ENCODE data around the gene PRXL2B. TPM values are rescaled to one million over a fixed set of nuclear protein-coding genes. Genes with fewer than 3 reads are reported as not detected.
A peak's percentile ranks its signal among the peaks of the same experiment; 100 is the strongest.

Gene PRXL2B
- total RNA-seq, 1 experiment from 2014 or later: 40.7 TPM

DNA sequence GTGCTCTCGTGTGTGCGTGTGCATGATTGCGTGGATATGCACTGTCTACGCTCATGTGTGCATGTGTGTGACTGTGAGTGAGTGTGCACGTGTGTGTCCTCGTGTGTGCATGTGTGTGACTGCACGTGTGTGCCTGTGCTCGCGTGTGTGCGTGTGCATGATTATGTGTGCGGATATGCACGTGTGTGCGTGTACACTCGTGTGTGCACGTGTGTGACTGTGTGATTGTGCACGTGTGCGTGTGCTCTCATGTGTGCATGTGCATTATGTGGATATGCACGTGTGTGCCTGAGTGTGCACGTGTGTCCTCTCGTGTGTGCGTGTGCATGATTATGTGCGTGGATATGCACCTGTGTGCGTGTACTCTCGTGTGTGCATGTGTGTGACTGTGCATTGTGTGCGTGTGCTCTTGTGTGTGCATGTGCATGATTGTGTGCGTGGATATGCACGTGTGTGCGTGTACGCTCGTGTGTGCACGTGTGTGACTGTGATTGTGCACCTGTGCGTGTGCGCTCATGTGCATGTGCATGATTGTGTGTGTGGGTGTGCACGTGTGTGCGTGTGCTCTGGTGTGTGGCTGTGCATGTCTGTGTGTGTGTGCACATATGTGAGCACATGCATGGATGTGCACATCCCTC lies 44.0 kb downstream of the PRXL2B start:
- no peak overlapping the region for H3K4me2 ChIP-seq (ENCODE audit: insufficient read depth, insufficient read length, low read length)
- no peaks in the 10 kb centered on the region for H3K4me1 ChIP-seq (ENCODE audit: insufficient read depth, low read length)
- H2BK5ac ChIP-seq (ENCODE audit: insufficient read length, low read length): no peak overlapping the region
- H2AFZ ChIP-seq (ENCODE audit: low read length): no peak overlapping the region
- no peaks in the 10 kb centered on the region for H3K79me2 ChIP-seq (ENCODE audit: insufficient read depth, low read length)
- H2AK5ac ChIP-seq (ENCODE audit: insufficient read length, low read length): no peak overlapping the region
- no peaks in the 10 kb centered on the region for H3K9me3 ChIP-seq (ENCODE audit: control insufficient read depth, low read depth, low read length)
- H4K91ac ChIP-seq (ENCODE audit: insufficient read length, low read depth, low read length): no peak overlapping the region
- H3K27ac ChIP-seq (ENCODE audit: insufficient read length, low read depth, low read length): no peak overlapping the region
- H4K8ac ChIP-seq (replicated peaks; ENCODE audit: insufficient read length, low read depth, low read length): no peak overlapping the region
- DNase-seq: no peak
- H3K27ac Mint-ChIP-seq: peak overlapping the region in 1 of 3 experiments; percentile 80; a peak in 1 of 7 replicates
- no peak overlapping the region for H2BK120ac ChIP-seq (ENCODE audit: low read depth, low read length, poor library complexity, severe bottlenecking)
- H3K9ac ChIP-seq (ENCODE audit: extremely low read depth, insufficient read length, low read length): no peak overlapping the region
- H3K4me1 Mint-ChIP-seq: peaks cover 14 to 32% of the 10 kb centered on the region in 2 experiments
- no peak overlapping the region for H2BK12ac ChIP-seq (ENCODE audit: insufficient read length, low read depth, low read length)
- H3K23me2 ChIP-seq (ENCODE audit: insufficient read length, low read depth, low read length, poor library complexity, severe bottlenecking): peaks cover 3% of the 10 kb centered on the region
- H2BK20ac ChIP-seq (ENCODE audit: low read depth, low read length, poor library complexity, severe bottlenecking): no peak overlapping the region
- no peak overlapping the region for H3K14ac ChIP-seq (ENCODE audit: insufficient read depth, low read length)
- TF ChIP-seq, protein P1, sequence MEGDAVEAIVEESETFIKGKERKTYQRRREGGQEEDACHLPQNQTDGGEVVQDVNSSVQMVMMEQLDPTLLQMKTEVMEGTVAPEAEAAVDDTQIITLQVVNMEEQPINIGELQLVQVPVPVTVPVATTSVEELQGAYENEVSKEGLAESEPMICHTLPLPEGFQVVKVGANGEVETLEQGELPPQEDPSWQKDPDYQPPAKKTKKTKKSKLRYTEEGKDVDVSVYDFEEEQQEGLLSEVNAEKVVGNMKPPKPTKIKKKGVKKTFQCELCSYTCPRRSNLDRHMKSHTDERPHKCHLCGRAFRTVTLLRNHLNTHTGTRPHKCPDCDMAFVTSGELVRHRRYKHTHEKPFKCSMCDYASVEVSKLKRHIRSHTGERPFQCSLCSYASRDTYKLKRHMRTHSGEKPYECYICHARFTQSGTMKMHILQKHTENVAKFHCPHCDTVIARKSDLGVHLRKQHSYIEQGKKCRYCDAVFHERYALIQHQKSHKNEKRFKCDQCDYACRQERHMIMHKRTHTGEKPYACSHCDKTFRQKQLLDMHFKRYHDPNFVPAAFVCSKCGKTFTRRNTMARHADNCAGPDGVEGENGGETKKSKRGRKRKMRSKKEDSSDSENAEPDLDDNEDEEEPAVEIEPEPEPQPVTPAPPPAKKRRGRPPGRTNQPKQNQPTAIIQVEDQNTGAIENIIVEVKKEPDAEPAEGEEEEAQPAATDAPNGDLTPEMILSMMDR (conservative IDR thresholded peaks at IDR 0.05): no peak
- H3K27me3 Mint-ChIP-seq (ENCODE audit: low read depth): peaks cover 66% of the 10 kb centered on the region
- no peak overlapping the region for H3K4ac ChIP-seq (ENCODE audit: low read depth, low read length)
- H3K56ac ChIP-seq (ENCODE audit: insufficient read length, low read depth, low read length): no peak overlapping the region
- WGBS (ENCODE audit: extremely low coverage, insufficient read length, low lambda C conversion rate): no CpG with 5 or more reads among the region's 35 CpGs
- no peak overlapping the region for H4K5ac ChIP-seq (ENCODE audit: insufficient read length, low read depth, low read length)
- H3K36me3 Mint-ChIP-seq (ENCODE audit: insufficient read depth in 1 of 3, low read depth in 3 of 3): peaks cover 0 to 10% (median 7%) of the 10 kb centered on the region in 3 experiments; a peak in 5 of 7 replicates
- H4K20me1 ChIP-seq (ENCODE audit: control insufficient read depth, insufficient read depth, insufficient read length): peaks cover 2% of the 10 kb centered on the region
- no peak overlapping the region for H3K23ac ChIP-seq (ENCODE audit: insufficient read length, low read depth, low read length)
- H3K18ac ChIP-seq (ENCODE audit: insufficient read length, low read depth, low read length): no peak overlapping the region
- peaks cover 22% of the 10 kb centered on the region; the same call in 1 of the 2 replicates for H3K27me3 ChIP-seq (ENCODE audit: insufficient read depth, low read length)
- no peak overlapping the region for H3T11ph ChIP-seq (ENCODE audit: low read length)
- no peak overlapping the region for H2BK15ac ChIP-seq (ENCODE audit: low read depth, low read length)
- peak overlapping the region; percentile 10 to 70; a peak in 4 of 5 replicates for H3K4me3 Mint-ChIP-seq
- no peaks in the 10 kb centered on the region for H3K79me1 ChIP-seq (ENCODE audit: insufficient read depth, low read depth, low read length, poor library complexity, severe bottlenecking)
- peaks cover 10 to 13% of the 10 kb centered on the region in 2 experiments; a peak in 4 of 5 replicates for H3K9me3 Mint-ChIP-seq
